ENCODE measurements around the gene PCDH1.

DNA sequence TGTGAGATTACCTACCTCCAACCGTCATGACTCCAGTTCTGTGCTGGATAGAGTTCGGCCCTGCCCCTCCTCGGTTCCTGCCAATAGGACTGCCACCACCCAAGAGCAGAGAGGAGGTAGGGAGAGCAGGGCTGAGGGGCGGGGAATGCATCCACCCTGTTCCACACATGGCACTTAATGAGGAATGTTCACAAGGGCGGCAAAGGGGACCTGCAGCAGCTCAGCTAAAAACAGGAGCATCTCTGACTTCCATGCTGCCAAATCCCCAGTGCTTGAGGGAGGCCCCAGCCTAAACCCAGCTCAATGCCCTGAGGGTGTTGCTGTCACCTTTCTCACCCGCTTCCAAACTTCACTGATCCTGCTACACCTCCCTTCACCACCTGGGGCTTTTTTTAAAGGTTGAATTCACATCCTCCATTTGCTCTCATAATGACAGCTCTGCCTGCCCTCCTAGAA, 37.7 kb upstream of the PCDH1 start:
- TF ChIP-seq EP300 (IDR thresholded peaks at IDR 0.05; ENCODE audit: low read depth) (no peak), POLR2A (IDR thresholded peaks at IDR 0.05) (no peak)
- TF ChIP-seq, protein P1, sequence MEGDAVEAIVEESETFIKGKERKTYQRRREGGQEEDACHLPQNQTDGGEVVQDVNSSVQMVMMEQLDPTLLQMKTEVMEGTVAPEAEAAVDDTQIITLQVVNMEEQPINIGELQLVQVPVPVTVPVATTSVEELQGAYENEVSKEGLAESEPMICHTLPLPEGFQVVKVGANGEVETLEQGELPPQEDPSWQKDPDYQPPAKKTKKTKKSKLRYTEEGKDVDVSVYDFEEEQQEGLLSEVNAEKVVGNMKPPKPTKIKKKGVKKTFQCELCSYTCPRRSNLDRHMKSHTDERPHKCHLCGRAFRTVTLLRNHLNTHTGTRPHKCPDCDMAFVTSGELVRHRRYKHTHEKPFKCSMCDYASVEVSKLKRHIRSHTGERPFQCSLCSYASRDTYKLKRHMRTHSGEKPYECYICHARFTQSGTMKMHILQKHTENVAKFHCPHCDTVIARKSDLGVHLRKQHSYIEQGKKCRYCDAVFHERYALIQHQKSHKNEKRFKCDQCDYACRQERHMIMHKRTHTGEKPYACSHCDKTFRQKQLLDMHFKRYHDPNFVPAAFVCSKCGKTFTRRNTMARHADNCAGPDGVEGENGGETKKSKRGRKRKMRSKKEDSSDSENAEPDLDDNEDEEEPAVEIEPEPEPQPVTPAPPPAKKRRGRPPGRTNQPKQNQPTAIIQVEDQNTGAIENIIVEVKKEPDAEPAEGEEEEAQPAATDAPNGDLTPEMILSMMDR (IDR thresholded peaks at IDR 0.05), result no peak

Measured in transverse colon (tissue), 3 donors.